K562 (cell line): Measurements from ENCODE around the gene CTSK. TPM values are rescaled to one million over a fixed set of nuclear protein-coding genes. Genes with fewer than 3 reads are reported as not detected.

ENCODE experiments used
- ATAC-seq: fragments of 200-7000 bp; cut with Tn5 transposase; 3 replicates; pipeline ENCODE4 v1.9.1; 2020; ENCODE audit warnings: moderate library complexity
- BruUV-seq: library from RNA; stranded (reverse); fragments of 400-500 nt; replicated peaks from 2 replicates; lab custom pipeline; 2021; lab: Mats Ljungman, UMichigan
- CTCF ChIA-PET: fragments of 300-600 bp; formaldehyde crosslinking; extraction: SDS; loops from one replicate; lab custom pipeline; 2021; ENCODE audit warnings: low intra/inter-chr PET ratio; lab: Yijun Ruan, JAX
- POLR2A ChIA-PET: fragments of 300-600, 350-650 bp; sonication (Branson Sonifier 250); formaldehyde crosslinking; extraction: SDS; loops from one replicate; lab custom pipeline; 2021; ENCODE audit warnings: antibody characterized with exemption, inconsistent platforms; lab: Yijun Ruan, JAX
- DNase-seq, 4 experiments: peaks; one replicate each; pipeline versions ENCODE4 v3.0.0 to v3.0.0-alpha.2; 2011 to 2018; ENCODE audit warnings: low spot score in 3 of 4, mixed read lengths in 3 of 4; ENCODE audit errors: extremely low read depth in 1 of 4
- FAIRE-seq: peaks from 2 replicates; lab custom pipeline; 2011; peaks lifted over from hg19 to GRCh38; lab: Jason Lieb, UNC
- H2AFZ ChIP-seq: 2 replicates; pipeline ENCODE4 v1.6.0; 2011; ENCODE audit warnings: low read depth, low read length, control low read depth, inconsistent platforms
- H3K27ac ChIP-seq: fragments of 200-600 bp; 3 replicates; pipeline ENCODE4 v1.8.0; 2011; ENCODE audit warnings: low read depth, mild to moderate bottlenecking, control low read depth, inconsistent platforms, low read length, moderate library complexity, mixed read lengths; ENCODE audit errors: extremely low read depth
- H3K27me3 ChIP-seq, 2 experiments: fragments of 300-600 bp in 1 of 2; 2 replicates in 1 of 2; 3 replicates in 1 of 2; pipeline versions ENCODE4 v1.6.0 to v1.8.0; 2011; ENCODE audit warnings: inconsistent platforms in 2 of 2, low read length in 2 of 2, mild to moderate bottlenecking in 1 of 2, mixed read lengths in 1 of 2, moderate library complexity in 1 of 2; ENCODE audit not compliant: control insufficient read depth in 2 of 2, insufficient read depth in 2 of 2
- H3K36me3 ChIP-seq: fragments of 300-600 bp; 3 replicates; pipeline ENCODE4 v1.8.0; 2011; ENCODE audit warnings: mild to moderate bottlenecking, low read length, inconsistent platforms; ENCODE audit not compliant: control insufficient read depth, insufficient read depth
- H3K4me1 ChIP-seq, 2 experiments: fragments of 200-600 bp in 1 of 2; replicated peaks in 1 of 2; 2 replicates in 1 of 2; 3 replicates in 1 of 2; pipeline versions ENCODE4 v1.5.1 to v1.8.0; 2011; ENCODE audit warnings: inconsistent platforms in 2 of 2, low read length in 2 of 2, mild to moderate bottlenecking in 1 of 2, mixed read lengths in 1 of 2, moderate library complexity in 1 of 2; ENCODE audit not compliant: control insufficient read depth in 2 of 2, insufficient read depth in 2 of 2
- H3K4me2 ChIP-seq: 2 replicates; pipeline ENCODE4 v1.6.1; 2011; ENCODE audit warnings: low read length, control low read depth, inconsistent platforms, mixed read lengths; ENCODE audit not compliant: insufficient read depth
- H3K4me3 ChIP-seq: fragments of 200-600 bp; sonication (generic), shearing (Covaris generic); 2 replicates; pipeline ENCODE4 v1.5.1; 2016; ENCODE audit warnings: control low read depth, inconsistent platforms
- H3K79me2 ChIP-seq: fragments of 200-600 bp; 3 replicates; pipeline ENCODE4 v1.8.0; 2011; ENCODE audit warnings: low read length, inconsistent platforms; ENCODE audit not compliant: control insufficient read depth, insufficient read depth
- H3K9ac ChIP-seq, 2 experiments: 2 replicates each; pipeline versions ENCODE4 v1.6.0 to v1.6.1; 2011; ENCODE audit warnings: low read depth in 2 of 2, low read length in 2 of 2, control low read depth in 1 of 2, inconsistent platforms in 1 of 2, mild to moderate bottlenecking in 1 of 2, mixed read lengths in 1 of 2; ENCODE audit not compliant: insufficient read depth in 1 of 2
- H3K9me1 ChIP-seq: one replicate; pipeline ENCODE4 v1.6.0; 2011; ENCODE audit warnings: inconsistent platforms, mild to moderate bottlenecking, low read length, moderate library complexity; ENCODE audit not compliant: control insufficient read depth, insufficient read depth
- H3K9me3 ChIP-seq: replicated peaks from 2 replicates; pipeline ENCODE4 v1.5.1; 2011; ENCODE audit warnings: low read depth, low read length, inconsistent platforms; ENCODE audit not compliant: control insufficient read depth, insufficient read depth
- H4K20me1 ChIP-seq: replicated peaks from 2 replicates; pipeline ENCODE4 v1.6.1; 2011; ENCODE audit warnings: low read length, inconsistent platforms, mixed read lengths; ENCODE audit not compliant: control insufficient read depth, insufficient read depth
- CHD2 ChIP-seq: IDR thresholded peaks from 2 replicates; pipeline ENCODE4 v1.6.1; 2011; ENCODE audit warnings: low read depth, low read length
- EP400 ChIP-seq: fragments of 450-650 bp; IDR thresholded peaks from 2 replicates; pipeline ENCODE4 v1.6.1; 2017; ENCODE audit warnings: antibody characterized with exemption, mild to moderate bottlenecking, moderate library complexity
- NCOA1 ChIP-seq: fragments of 450-650 bp; IDR thresholded peaks from 2 replicates; pipeline ENCODE4 v1.6.1; 2016; ENCODE audit warnings: low read depth
- TAL1 ChIP-seq: fragments of 450-650 bp; IDR thresholded peaks from 2 replicates; pipeline ENCODE4 v1.6.1; 2016; ENCODE audit warnings: mild to moderate bottlenecking
- ZNF583 ChIP-seq: fragments of 250-450 bp; sonication (Bioruptor Pico); IDR thresholded peaks from 2 replicates; pipeline ENCODE4 v1.4.0; 2020
- ZNF785 ChIP-seq: fragments of 250-450 bp; sonication (Bioruptor Pico); IDR thresholded peaks from 2 replicates; pipeline ENCODE4 v1.4.0; 2020; ENCODE audit warnings: mild to moderate bottlenecking
- WGBS: fragments of 100-300 bp; shearing (Covaris generic); methylation state at CpG from one replicate; pipeline ENCODE4 v1.1.6; 2016; ENCODE audit warnings: low coverage, mixed read lengths; ENCODE audit not compliant: insufficient coverage; ENCODE audit errors: missing lambda C conversion rate; 5-methylcytosine and 5-hydroxymethylcytosine counted together
- in situ Hi-C: fragments of 300-500 bp; cut with MboI; formaldehyde crosslinking; loops from 4 replicates; pipeline ENCODE4 v1.15.0; 2018; ENCODE audit warnings: inconsistent platforms, mixed read lengths
- intact Hi-C: fragments of 100-400 bp; cut with micrococcal nuclease; formaldehyde crosslinking; loops from 2 replicates; pipeline ENCODE4 v1.14.2; 2022
- polyA plus RNA-seq, 8 experiments: library from polyadenylated mRNA; depleted of rRNA in 4 of 8; stranded (reverse) in 5 of 8; unstranded in 3 of 8; fragments of >200 nt; fragmentation: Nextera tagmentation in 2 of 8; fragmentation: Illumina TruSeq in 1 of 8; extraction: Ambion mirVana in 2 of 8; extraction: Trizol in 1 of 8; gene quantifications; 2 replicates each; pipeline versions ENCODE4 v1.2.1 to v1.2.3, GENCODE V29; 2011 to 2014; ENCODE audit warnings: inconsistent platforms in 1 of 8, missing spikeins in 1 of 8
- total RNA-seq, 7 experiments: library from RNA; depleted of rRNA in 6 of 7; stranded (reverse); fragments of >200 nt in 6 of 7; fragmentation: Illumina TruSeq in 2 of 7; extraction: Trizol in 2 of 7; gene quantifications; 2 replicates each; pipeline versions ENCODE4 v1.2.1 to v1.2.3, GENCODE V29; 2011 to 2021; ENCODE audit warnings: low replicate concordance in 1 of 7
- TF ChIP-seq, protein P1 (sequence below): IDR thresholded peaks from 3 replicates; pipeline ENCODE4 v1.6.1; 2011; ENCODE audit warnings: borderline replicate concordance, mild to moderate bottlenecking, moderate library complexity; ENCODE audit not compliant: insufficient read length; ENCODE audit errors: extremely low read depth

The CTSK gene
- total and polyA plus RNA-seq, 9 of the 15 experiments (the other 6 are each of a cell fraction or from before 2014, with no cell fraction given), result 0.84 to 2.5 (median 1.3) TPM

GRCh38 chr1:150751443-150751842, 56.6 kb downstream of the CTSK start (continued):
- TF ChIP-seq, protein P1, sequence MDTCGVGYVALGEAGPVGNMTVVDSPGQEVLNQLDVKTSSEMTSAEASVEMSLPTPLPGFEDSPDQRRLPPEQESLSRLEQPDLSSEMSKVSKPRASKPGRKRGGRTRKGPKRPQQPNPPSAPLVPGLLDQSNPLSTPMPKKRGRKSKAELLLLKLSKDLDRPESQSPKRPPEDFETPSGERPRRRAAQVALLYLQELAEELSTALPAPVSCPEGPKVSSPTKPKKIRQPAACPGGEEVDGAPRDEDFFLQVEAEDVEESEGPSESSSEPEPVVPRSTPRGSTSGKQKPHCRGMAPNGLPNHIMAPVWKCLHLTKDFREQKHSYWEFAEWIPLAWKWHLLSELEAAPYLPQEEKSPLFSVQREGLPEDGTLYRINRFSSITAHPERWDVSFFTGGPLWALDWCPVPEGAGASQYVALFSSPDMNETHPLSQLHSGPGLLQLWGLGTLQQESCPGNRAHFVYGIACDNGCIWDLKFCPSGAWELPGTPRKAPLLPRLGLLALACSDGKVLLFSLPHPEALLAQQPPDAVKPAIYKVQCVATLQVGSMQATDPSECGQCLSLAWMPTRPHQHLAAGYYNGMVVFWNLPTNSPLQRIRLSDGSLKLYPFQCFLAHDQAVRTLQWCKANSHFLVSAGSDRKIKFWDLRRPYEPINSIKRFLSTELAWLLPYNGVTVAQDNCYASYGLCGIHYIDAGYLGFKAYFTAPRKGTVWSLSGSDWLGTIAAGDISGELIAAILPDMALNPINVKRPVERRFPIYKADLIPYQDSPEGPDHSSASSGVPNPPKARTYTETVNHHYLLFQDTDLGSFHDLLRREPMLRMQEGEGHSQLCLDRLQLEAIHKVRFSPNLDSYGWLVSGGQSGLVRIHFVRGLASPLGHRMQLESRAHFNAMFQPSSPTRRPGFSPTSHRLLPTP, result no peak
- TF ChIP-seq ZNF583 (CRISPR knock-in tag), result no peak
- no peak for TF ChIP-seq EP400
- no peak for TF ChIP-seq ZNF785

DNA sequence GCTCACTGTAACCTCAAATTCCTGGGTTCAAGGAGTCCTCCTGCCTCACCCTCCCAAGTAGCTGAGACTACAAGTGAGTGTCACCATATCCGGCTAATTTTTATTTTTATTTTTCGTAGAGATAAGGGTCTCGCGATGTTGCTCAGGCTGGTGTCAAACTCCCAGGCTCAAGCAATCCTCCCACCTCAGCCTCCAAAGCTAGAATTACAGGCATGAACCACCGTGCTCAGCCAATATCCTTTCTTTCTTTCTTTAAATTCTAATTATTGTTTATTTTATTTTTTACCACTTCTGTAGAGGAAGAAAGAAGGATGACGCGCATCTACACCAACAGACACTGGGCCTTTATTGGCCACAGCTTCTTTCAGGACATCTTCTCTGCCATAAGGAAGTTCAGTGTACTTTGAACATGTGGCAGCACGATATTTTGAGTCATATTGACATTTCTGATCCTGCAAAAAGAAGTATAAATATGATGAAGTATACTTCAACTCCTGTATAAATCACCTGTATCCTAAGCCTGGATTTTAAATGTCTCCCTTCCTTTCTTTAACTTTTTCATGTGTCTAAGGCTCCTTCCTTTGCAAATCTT, 58.2 kb downstream of the CTSK start:
- H3K79me2 ChIP-seq, result no peaks in the 10 kb centered on the region
- WGBS, result 32% methylated on average over 6 of the region's 8 CpGs
- H2AFZ ChIP-seq, result peak overlapping the region; percentile 83
- DNase-seq (no peak), ATAC-seq (peak; percentile 60), FAIRE-seq (no peak)
- ChIA-PET CTCF (no interaction called here), POLR2A (interaction anchor here (0.8 to 1.1 kb wide), 2 partner anchors 10 to 13 kb away, joined by 3 read pairs; no protein-coding TSS in a partner anchor)
- no peaks in the 10 kb centered on the region for H3K9me1 ChIP-seq
- no peaks in the 10 kb centered on the region for H3K9me3 ChIP-seq
- H3K27me3 ChIP-seq, result no peaks in the 10 kb centered on the region
- no peaks in the 10 kb centered on the region for H4K20me1 ChIP-seq
- peaks cover 0 to 18% of the 10 kb centered on the region in 2 experiments; a peak in 2 of 5 replicates for H3K4me1 ChIP-seq
- 0 out of 3 replicates have a peak overlapping the region, but pooled peaks have one; percentile 37 for H3K27ac ChIP-seq
- in situ Hi-C loops (no loop called here), intact Hi-C loops (no loop called here)
- H3K9ac ChIP-seq, result no peak overlapping the region
- TF ChIP-seq CHD2 (peak; percentile 83), TAL1 (peak; percentile 5; the same call in 1 of the 2 replicates), NCOA1 (no peak)
- no peak overlapping the region for H3K4me3 ChIP-seq
- H3K36me3 ChIP-seq, result no peaks in the 10 kb centered on the region
- BruUV-seq, result no TSS peak
- peak overlapping the region; percentile 21 for H3K4me2 ChIP-seq
